Keratinocyte (primary cell): Measurements from ENCODE around the gene CCL2. TPM values are rescaled to one million over a fixed set of nuclear protein-coding genes. Genes with fewer than 3 reads are reported as not detected.

Experiments
- DNase-seq: peaks from one replicate; pipeline ENCODE4 v3.0.0-alpha.2; 2011; ENCODE audit warnings: low read depth, missing footprints, low spot score
- FAIRE-seq: peaks from 2 replicates; lab custom pipeline; 2011; peaks lifted over from hg19 to GRCh38; lab: Jason Lieb, UNC
- H2AFZ ChIP-seq: 2 replicates; pipeline ENCODE4 v1.6.0; 2012; ENCODE audit warnings: low read length, control low read depth, inconsistent platforms; ENCODE audit not compliant: control insufficient read depth
- H3K27ac ChIP-seq: 2 replicates; pipeline ENCODE4 v1.5.1; 2011; ENCODE audit warnings: low read length; ENCODE audit not compliant: control insufficient read depth, insufficient read depth
- H3K27me3 ChIP-seq: 3 replicates; pipeline ENCODE4 v1.6.0; 2011; ENCODE audit warnings: low read length; ENCODE audit not compliant: control insufficient read depth, insufficient read depth; ENCODE audit errors: extremely low read depth
- H3K36me3 ChIP-seq, 2 experiments: 2 replicates in 1 of 2; 3 replicates in 1 of 2; pipeline ENCODE4 v1.5.1; 2011; ENCODE audit warnings: low read length in 2 of 2, mild to moderate bottlenecking in 1 of 2; ENCODE audit not compliant: control insufficient read depth in 2 of 2, insufficient read depth in 2 of 2; ENCODE audit errors: extremely low read depth in 1 of 2
- H3K4me1 ChIP-seq: 3 replicates; pipeline ENCODE4 v1.5.1; 2011; ENCODE audit warnings: low read length; ENCODE audit not compliant: control insufficient read depth, insufficient read depth; ENCODE audit errors: extremely low read depth
- H3K4me2 ChIP-seq: 3 replicates; pipeline ENCODE4 v1.6.0; 2011; ENCODE audit warnings: low read depth, low read length; ENCODE audit not compliant: control insufficient read depth, insufficient read depth; ENCODE audit errors: extremely low read depth
- H3K4me3 ChIP-seq, 3 experiments: fragments of 200-600 bp in 1 of 3; sonication (generic) in 1 of 3; 2 replicates in 2 of 3; 3 replicates in 1 of 3; pipeline ENCODE4 v1.5.1; 2011 to 2016; ENCODE audit warnings: low read length in 3 of 3, mild to moderate bottlenecking in 3 of 3, control low read depth in 2 of 3, inconsistent platforms in 1 of 3, low read depth in 1 of 3, mixed read lengths in 1 of 3, mixed run types in 1 of 3, moderate library complexity in 1 of 3; ENCODE audit not compliant: control insufficient read depth in 2 of 3, insufficient read depth in 2 of 3; ENCODE audit errors: extremely low read depth in 1 of 3
- H3K79me2 ChIP-seq: 2 replicates; pipeline ENCODE4 v1.6.0; 2012; ENCODE audit warnings: low read length; ENCODE audit not compliant: control insufficient read depth, insufficient read depth
- H3K9ac ChIP-seq: 3 replicates; pipeline ENCODE4 v1.6.0; 2011; ENCODE audit warnings: low read length; ENCODE audit not compliant: control insufficient read depth, insufficient read depth; ENCODE audit errors: extremely low read depth
- H3K9me1 ChIP-seq: 3 replicates; pipeline ENCODE4 v1.6.0; 2011; ENCODE audit warnings: low read length; ENCODE audit not compliant: control insufficient read depth, insufficient read depth; ENCODE audit errors: extremely low read depth
- H3K9me3 ChIP-seq: 2 replicates; pipeline ENCODE4 v1.5.1; 2012; ENCODE audit warnings: low read depth, low read length; ENCODE audit not compliant: control insufficient read depth
- H4K20me1 ChIP-seq: 3 replicates; pipeline ENCODE4 v1.6.0; 2011; ENCODE audit warnings: low read length; ENCODE audit not compliant: control insufficient read depth, insufficient read depth; ENCODE audit errors: extremely low read depth
- EZH2 ChIP-seq: IDR thresholded peaks from one replicate; pipeline ENCODE4 v1.6.1; 2012; ENCODE audit warnings: inconsistent platforms, mild to moderate bottlenecking, low read length, moderate library complexity
- dilution Hi-C: fragments of 300-500 bp; cut with MboI; formaldehyde crosslinking; loops from one replicate; pipeline ENCODE4 v1.7.0; 2020; ENCODE audit warnings: low sequenced_read_pairs; ENCODE audit not compliant: extremely low pct_ligation_motif_present
- polyA plus RNA-seq, 5 experiments: library from polyadenylated mRNA; depleted of rRNA in 3 of 5; stranded (reverse) in 3 of 5; stranded (forward) in 1 of 5; unstranded in 1 of 5; fragments of >200 nt; gene quantifications; 1 replicate in 1 of 5; 2 replicates in 3 of 5; 3 replicates in 1 of 5; pipeline versions ENCODE4 v1.2.1 to v1.2.3, GENCODE V29; 2011 to 2012; ENCODE audit warnings: missing spikeins in 2 of 5, low read depth in 1 of 5, low replicate concordance in 1 of 5
- TF ChIP-seq, protein P1 (sequence below), 3 experiments: IDR thresholded peaks in 1 of 3; conservative IDR thresholded peaks in 1 of 3; optimal IDR thresholded peaks in 1 of 3; 2 replicates in 2 of 3; 3 replicates in 1 of 3; pipeline versions ENCODE3 to v1.5.1; 2011; ENCODE audit warnings: low read length in 3 of 3, mild to moderate bottlenecking in 3 of 3, moderate library complexity in 2 of 3, control low read depth in 1 of 3, inconsistent platforms in 1 of 3; ENCODE audit not compliant: insufficient read depth in 2 of 3; ENCODE audit errors: extremely low read depth in 1 of 3

Gene CCL2
- polyA plus RNA-seq, 1 donor (not counting 4 experiments of a cell fraction or from before 2014, with no cell fraction given), result 0.24 TPM

DNA sequence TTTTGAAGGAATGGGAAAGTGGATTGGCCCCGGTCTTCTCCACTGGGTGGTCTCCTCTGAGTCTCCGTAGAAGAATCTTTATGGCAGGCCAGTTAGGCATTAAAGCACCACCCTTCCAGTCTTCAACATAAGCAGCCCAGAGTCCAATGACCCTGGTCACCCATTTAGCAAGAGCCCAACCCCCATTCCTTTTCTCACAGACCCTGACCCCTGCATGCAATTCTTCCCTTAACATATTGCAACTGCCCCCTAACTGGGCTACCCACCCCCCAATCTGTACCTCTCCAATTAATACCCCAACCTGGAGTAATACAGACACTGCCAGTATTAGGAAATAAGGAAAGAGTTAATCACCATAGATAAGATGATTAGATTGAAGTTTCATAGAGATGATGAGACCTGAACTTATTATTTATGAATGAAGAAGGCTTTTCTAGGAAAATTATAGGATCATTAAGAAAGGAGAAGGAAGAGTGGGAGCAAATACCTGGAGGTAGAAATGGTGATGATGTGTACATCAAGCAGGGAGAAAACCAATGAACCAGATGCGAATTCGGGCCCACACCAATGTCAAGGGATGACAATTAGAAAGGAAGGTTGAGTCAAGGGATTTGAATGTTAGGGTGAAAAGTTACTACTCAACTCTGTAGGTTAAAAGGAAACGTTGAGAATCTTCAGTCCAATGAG, 2.4 kb downstream of the CCL2 start:
- H3K9me3 ChIP-seq, result no peaks in the 10 kb centered on the region
- H3K4me2 ChIP-seq, result no peak overlapping the region
- H2AFZ ChIP-seq, result no peak overlapping the region
- H4K20me1 ChIP-seq, result no peaks in the 10 kb centered on the region
- peaks cover 22% of the 10 kb centered on the region for H3K4me1 ChIP-seq
- H3K27me3 ChIP-seq, result peaks cover 9% of the 10 kb centered on the region
- TF ChIP-seq EZH2, result no peak
- TF ChIP-seq, protein P1, sequence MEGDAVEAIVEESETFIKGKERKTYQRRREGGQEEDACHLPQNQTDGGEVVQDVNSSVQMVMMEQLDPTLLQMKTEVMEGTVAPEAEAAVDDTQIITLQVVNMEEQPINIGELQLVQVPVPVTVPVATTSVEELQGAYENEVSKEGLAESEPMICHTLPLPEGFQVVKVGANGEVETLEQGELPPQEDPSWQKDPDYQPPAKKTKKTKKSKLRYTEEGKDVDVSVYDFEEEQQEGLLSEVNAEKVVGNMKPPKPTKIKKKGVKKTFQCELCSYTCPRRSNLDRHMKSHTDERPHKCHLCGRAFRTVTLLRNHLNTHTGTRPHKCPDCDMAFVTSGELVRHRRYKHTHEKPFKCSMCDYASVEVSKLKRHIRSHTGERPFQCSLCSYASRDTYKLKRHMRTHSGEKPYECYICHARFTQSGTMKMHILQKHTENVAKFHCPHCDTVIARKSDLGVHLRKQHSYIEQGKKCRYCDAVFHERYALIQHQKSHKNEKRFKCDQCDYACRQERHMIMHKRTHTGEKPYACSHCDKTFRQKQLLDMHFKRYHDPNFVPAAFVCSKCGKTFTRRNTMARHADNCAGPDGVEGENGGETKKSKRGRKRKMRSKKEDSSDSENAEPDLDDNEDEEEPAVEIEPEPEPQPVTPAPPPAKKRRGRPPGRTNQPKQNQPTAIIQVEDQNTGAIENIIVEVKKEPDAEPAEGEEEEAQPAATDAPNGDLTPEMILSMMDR (optimal IDR thresholded peaks at IDR 0.05 in 1 of 3, IDR thresholded peaks at IDR 0.05 in 1 of 3, conservative IDR thresholded peaks at IDR 0.05 in 1 of 3; ENCODE audit: extremely low read depth in 1 of 3, insufficient read depth in 2 of 3, low read length in 3 of 3), result no peak
- FAIRE-seq, result no peak
- H3K27ac ChIP-seq, result no peak overlapping the region
- no peak overlapping the region for H3K4me3 ChIP-seq
- no peaks in the 10 kb centered on the region for H3K36me3 ChIP-seq
- dilution Hi-C loops, result no loop called here
- DNase-seq, result no peak
- no peaks in the 10 kb centered on the region for H3K9me1 ChIP-seq
- H3K9ac ChIP-seq, result no peak overlapping the region
- H3K79me2 ChIP-seq, result no peaks in the 10 kb centered on the region

DNA sequence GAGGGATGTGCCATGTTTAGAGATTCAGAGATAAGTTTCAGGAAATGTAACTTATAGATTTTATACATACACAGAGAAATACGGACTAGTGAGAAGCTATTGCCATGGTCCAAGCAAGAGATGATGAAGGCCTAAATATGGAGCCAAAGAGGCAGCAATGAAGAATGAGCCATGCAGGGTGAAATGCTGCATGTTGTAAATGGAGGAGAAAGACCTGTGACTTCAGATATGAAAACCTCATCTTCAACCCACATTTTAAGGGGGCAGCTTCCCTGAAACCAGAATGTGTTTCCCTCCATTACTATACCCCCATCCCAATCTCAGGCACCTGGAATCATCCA, 2.9 kb downstream of the CCL2 start:
- DNase-seq, result no peak
- Histone ChIP-seq H3K4me3 (no peak overlapping the region), H4K20me1 (no peaks in the 10 kb centered on the region), H3K9me1 (no peaks in the 10 kb centered on the region), H3K27me3 (peaks cover 9% of the 10 kb centered on the region), H3K4me1 (peaks cover 17% of the 10 kb centered on the region), H3K27ac (no peak overlapping the region), H3K36me3 (no peaks in the 10 kb centered on the region), H2AFZ (no peak overlapping the region), H3K9me3 (no peaks in the 10 kb centered on the region), H3K4me2 (no peak overlapping the region), H3K79me2 (no peaks in the 10 kb centered on the region), H3K9ac (no peak overlapping the region)
- TF ChIP-seq, protein P1 (optimal IDR thresholded peaks at IDR 0.05 in 1 of 3, IDR thresholded peaks at IDR 0.05 in 1 of 3, conservative IDR thresholded peaks at IDR 0.05 in 1 of 3; ENCODE audit: extremely low read depth in 1 of 3, insufficient read depth in 2 of 3, low read length in 3 of 3), result no peak
- TF ChIP-seq EZH2, result no peak
- dilution Hi-C loops, result no loop called here
- no peak for FAIRE-seq
